Endothelial cell of umbilical vein (primary cell): Measurements from ENCODE around the gene IGFBP2. TPM values are rescaled to one million over a fixed set of nuclear protein-coding genes. Genes with fewer than 3 reads are reported as not detected.

ENCODE experiments used
- BruUV-seq: library from RNA; stranded (reverse); fragments of 400-500 nt; replicated peaks from 2 replicates; lab custom pipeline; 2021; lab: Mats Ljungman, UMichigan
- CTCF ChIA-PET: fragments of 300-600, 350-600 bp; sonication (Branson Sonifier 250); formaldehyde crosslinking; loops from one replicate; lab custom pipeline; 2021; ENCODE audit warnings: antibody characterized with exemption, inconsistent platforms; lab: Charles Lee
- POLR2A ChIA-PET: fragments of 300-600, 350-600 bp; sonication (Branson Sonifier 250); formaldehyde crosslinking; loops from one replicate; lab custom pipeline; 2021; ENCODE audit warnings: antibody characterized with exemption, inconsistent platforms; lab: Charles Lee
- DNase-seq: peaks from one replicate; pipeline ENCODE4 v3.0.0-alpha.2; 2011; ENCODE audit warnings: low read depth, low spot score
- FAIRE-seq: peaks from 2 replicates; lab custom pipeline; 2011; peaks lifted over from hg19 to GRCh38; lab: Jason Lieb, UNC
- H2AFZ ChIP-seq: 2 replicates; pipeline ENCODE4 v1.6.0; 2012; ENCODE audit warnings: low read depth, low read length, control low read depth, inconsistent platforms
- H3K27ac ChIP-seq: 2 replicates; pipeline ENCODE4 v1.5.1; 2011; ENCODE audit warnings: low read depth, mild to moderate bottlenecking, control low read depth, low read length, moderate library complexity; ENCODE audit not compliant: insufficient read depth
- H3K27me3 ChIP-seq, 2 experiments: 2 replicates each; pipeline versions ENCODE4 v1.6.0 to v1.6.1; 2011; ENCODE audit warnings: low read length in 2 of 2, mixed read lengths in 1 of 2; ENCODE audit not compliant: control insufficient read depth in 2 of 2, insufficient read depth in 2 of 2
- H3K36me3 ChIP-seq, 2 experiments: 2 replicates in 1 of 2; 3 replicates in 1 of 2; pipeline ENCODE4 v1.5.1; 2011; ENCODE audit warnings: low read length in 2 of 2, mild to moderate bottlenecking in 1 of 2, moderate library complexity in 1 of 2; ENCODE audit not compliant: control insufficient read depth in 2 of 2, insufficient read depth in 2 of 2; ENCODE audit errors: extremely low read depth in 1 of 2
- H3K4me1 ChIP-seq: 3 replicates; pipeline ENCODE4 v1.5.1; 2011; ENCODE audit warnings: mild to moderate bottlenecking, low read length; ENCODE audit not compliant: control insufficient read depth, insufficient read depth; ENCODE audit errors: extremely low read depth
- H3K4me2 ChIP-seq: 2 replicates; pipeline ENCODE4 v1.6.1; 2011; ENCODE audit warnings: low read length, control low read depth, mixed read lengths; ENCODE audit not compliant: insufficient read depth
- H3K4me3 ChIP-seq, 3 experiments: fragments of 200-600 bp in 1 of 3; sonication (generic), shearing (Covaris generic) in 1 of 3; replicated peaks in 1 of 3; 2 replicates each; pipeline ENCODE4 v1.5.1; 2011 to 2016; ENCODE audit warnings: control low read depth in 3 of 3, low read length in 3 of 3, mild to moderate bottlenecking in 2 of 3, inconsistent platforms in 1 of 3, low read depth in 1 of 3, moderate library complexity in 1 of 3; ENCODE audit not compliant: insufficient read depth in 1 of 3
- H3K79me2 ChIP-seq: 2 replicates; pipeline ENCODE4 v1.6.0; 2012; ENCODE audit warnings: low read length, inconsistent platforms; ENCODE audit not compliant: control insufficient read depth, insufficient read depth
- H3K9ac ChIP-seq: replicated peaks from 2 replicates; pipeline ENCODE3; 2011; ENCODE audit warnings: low read length, control low read depth; ENCODE audit not compliant: insufficient read depth; ENCODE audit errors: extremely low read depth
- H3K9me1 ChIP-seq: replicated peaks from 3 replicates; pipeline ENCODE4 v1.6.0; 2011; ENCODE audit warnings: mild to moderate bottlenecking, low read length; ENCODE audit not compliant: control insufficient read depth, insufficient read depth; ENCODE audit errors: extremely low read depth
- H3K9me3 ChIP-seq: replicated peaks from 2 replicates; pipeline ENCODE4 v1.5.1; 2012; ENCODE audit warnings: low read length, inconsistent platforms; ENCODE audit not compliant: control insufficient read depth, insufficient read depth
- H4K20me1 ChIP-seq: replicated peaks from 2 replicates; pipeline ENCODE3; 2011; ENCODE audit warnings: mild to moderate bottlenecking, low read length; ENCODE audit not compliant: control insufficient read depth, insufficient read depth; ENCODE audit errors: extremely low read depth
- CTCF ChIP-seq, 2 donors: IDR thresholded peaks; 1 replicate in 1 of 2; 2 replicates in 1 of 2; pipeline ENCODE4 v1.5.1; 2011; ENCODE audit warnings: low read length in 2 of 2, mild to moderate bottlenecking in 2 of 2, moderate library complexity in 2 of 2, control low read depth in 1 of 2, inconsistent platforms in 1 of 2, low read depth in 1 of 2; ENCODE audit not compliant: insufficient read depth in 1 of 2; ENCODE audit errors: extremely low read depth in 1 of 2
- EZH2 ChIP-seq: IDR thresholded peaks from 2 replicates; pipeline ENCODE4 v1.6.1; 2012; ENCODE audit warnings: borderline replicate concordance, low read depth, mild to moderate bottlenecking, moderate library complexity, low read length, inconsistent platforms; ENCODE audit not compliant: severe bottlenecking
- FOS ChIP-seq: IDR thresholded peaks from 2 replicates; pipeline ENCODE4 v1.6.1; 2011; ENCODE audit warnings: mild to moderate bottlenecking, low read length, moderate library complexity, borderline replicate concordance; ENCODE audit not compliant: insufficient read depth
- GATA2 ChIP-seq: IDR thresholded peaks from 2 replicates; pipeline ENCODE4 v1.7.0; 2011; ENCODE audit warnings: low read depth, mild to moderate bottlenecking, moderate library complexity, mixed read lengths, low read length; ENCODE audit not compliant: insufficient read length, insufficient read depth
- JUN ChIP-seq: IDR thresholded peaks from 2 replicates; pipeline ENCODE4 v1.6.1; 2011; ENCODE audit warnings: borderline replicate concordance, low read depth; ENCODE audit not compliant: insufficient read length, insufficient read depth
- MAX ChIP-seq: IDR thresholded peaks from 2 replicates; pipeline ENCODE4 v1.6.1; 2011; ENCODE audit not compliant: insufficient read depth, insufficient read length
- MYC ChIP-seq: IDR thresholded peaks from one replicate; pipeline ENCODE4 v1.6.1; 2011; ENCODE audit warnings: mild to moderate bottlenecking, low read depth, low read length
- POLR2A ChIP-seq: IDR thresholded peaks from 2 replicates; pipeline ENCODE4 v1.6.1; 2012; ENCODE audit warnings: low read depth, mild to moderate bottlenecking, control low read depth, low read length
- POLR2AphosphoS5 ChIP-seq: IDR thresholded peaks from 2 replicates; pipeline ENCODE4 v1.6.1; 2012; ENCODE audit warnings: low read depth, mild to moderate bottlenecking, control low read depth, low read length, moderate library complexity; ENCODE audit not compliant: insufficient read depth
- dilution Hi-C: fragments of 300-500 bp; cut with MboI; formaldehyde crosslinking; loops from one replicate; pipeline ENCODE4 v1.15.0; 2019; ENCODE audit warnings: low sequenced_read_pairs; ENCODE audit not compliant: extremely low pct_ligation_motif_present
- intact Hi-C: fragments of 100-400 bp; cut with micrococcal nuclease; formaldehyde crosslinking; loops from one replicate; pipeline ENCODE4 v1.10.0; 2022
- polyA plus RNA-seq, 4 experiments: library from polyadenylated mRNA; depleted of rRNA in 3 of 4; stranded (reverse) in 3 of 4; unstranded in 1 of 4; fragments of >200 nt; gene quantifications; 2 replicates each; pipeline versions ENCODE4 v1.2.1 to v1.2.3, GENCODE V29; 2011 to 2012; ENCODE audit warnings: missing spikeins in 1 of 4
- total RNA-seq: library from RNA; stranded (reverse); gene quantifications from 2 replicates; pipeline ENCODE4 v1.2.3, GENCODE V29; 2021

The IGFBP2 gene
- total and polyA plus RNA-seq, 2 donors (not counting 3 experiments of a cell fraction or from before 2014, with no cell fraction given) = 212 to 261 TPM

GRCh38 chr2:216617159-216617815, 15.9 kb upstream of the IGFBP2 start:
- Histone ChIP-seq H3K4me2 (no peak overlapping the region), H3K9me1 (no peaks in the 10 kb centered on the region), H2AFZ (no peak overlapping the region), H3K27me3 (peaks cover 5 to 6% of the 10 kb centered on the region in 2 experiments), H3K79me2 (no peaks in the 10 kb centered on the region), H3K36me3 (no peaks in the 10 kb centered on the region), H3K4me1 (no peaks in the 10 kb centered on the region), H3K9ac (no peak overlapping the region), H3K9me3 (no peaks in the 10 kb centered on the region), H3K27ac (no peak overlapping the region), H4K20me1 (no peaks in the 10 kb centered on the region), H3K4me3 (no peak overlapping the region)
- DNase-seq (no peak), FAIRE-seq (no peak)
- BruUV-seq = no TSS peak
- no peak for TF ChIP-seq MYC
- TF ChIP-seq JUN = no peak
- no peak for TF ChIP-seq POLR2AphosphoS5
- TF ChIP-seq EZH2 = no peak
- no peak for TF ChIP-seq FOS
- no peak for TF ChIP-seq MAX
- TF ChIP-seq POLR2A = no peak
- no peak for TF ChIP-seq CTCF (IDR thresholded peaks at IDR 0.05; ENCODE audit: extremely low read depth in 1 of 2, insufficient read depth in 1 of 2, low read depth in 1 of 2, low read length in 2 of 2)
- no peak for TF ChIP-seq GATA2
- intact Hi-C loops (no loop called here), dilution Hi-C loops (no loop called here)
- ChIA-PET POLR2A (no interaction called here), CTCF (interaction anchor here (1.5 to 1.9 kb wide), 3 partner anchors 8 to 98 kb away, joined by 6 to 11 read pairs (median 7); no protein-coding TSS in a partner anchor)
